Osteocyte (in vitro differentiated cells): ENCODE measurements around the gene PARL. TPM values are rescaled to one million over a fixed set of nuclear protein-coding genes. Genes with fewer than 3 reads are reported as not detected.

Experiments
- DNase-seq: peaks from one replicate; pipeline ENCODE4 v3.0.0; 2021; ENCODE audit warnings: mixed read lengths; ENCODE audit not compliant: unreplicated experiment; ENCODE audit errors: extremely low spot score
- H3K27ac Mint-ChIP-seq: one replicate; pipeline ENCODE4 v1.8.0; 2021; ENCODE audit warnings: mild to moderate bottlenecking, mixed read lengths; ENCODE audit not compliant: unreplicated experiment
- H3K27me3 Mint-ChIP-seq: one replicate; pipeline ENCODE4 v1.8.0; 2021; ENCODE audit warnings: mixed read lengths; ENCODE audit not compliant: unreplicated experiment
- H3K36me3 Mint-ChIP-seq: one replicate; pipeline ENCODE4 v1.8.0; 2021; ENCODE audit warnings: mixed read lengths; ENCODE audit not compliant: unreplicated experiment
- H3K4me1 Mint-ChIP-seq: one replicate; pipeline ENCODE4 v1.8.0; 2021; ENCODE audit warnings: mixed read lengths; ENCODE audit not compliant: unreplicated experiment
- H3K4me3 Mint-ChIP-seq: one replicate; pipeline ENCODE4 v1.8.0; 2021; ENCODE audit warnings: mild to moderate bottlenecking, moderate library complexity, mixed read lengths; ENCODE audit not compliant: unreplicated experiment
- H3K9me3 Mint-ChIP-seq: one replicate; pipeline ENCODE4 v1.8.0; 2021; ENCODE audit warnings: mixed read lengths; ENCODE audit not compliant: unreplicated experiment
- total RNA-seq: library from RNA; stranded (reverse); gene quantifications from 2 replicates; pipeline ENCODE4 v1.2.1, GENCODE V29; 2021
- TF ChIP-seq, protein P1 (sequence below): fragments of 200-600 bp; sonication (generic); IDR thresholded peaks from 2 replicates; pipeline ENCODE4 v1.5.0; 2021; ENCODE audit warnings: antibody characterized with exemption, mild to moderate bottlenecking, moderate library complexity

PARL gene
- total RNA-seq, 1 donor from 2014 or later, result 45.5 TPM

DNA sequence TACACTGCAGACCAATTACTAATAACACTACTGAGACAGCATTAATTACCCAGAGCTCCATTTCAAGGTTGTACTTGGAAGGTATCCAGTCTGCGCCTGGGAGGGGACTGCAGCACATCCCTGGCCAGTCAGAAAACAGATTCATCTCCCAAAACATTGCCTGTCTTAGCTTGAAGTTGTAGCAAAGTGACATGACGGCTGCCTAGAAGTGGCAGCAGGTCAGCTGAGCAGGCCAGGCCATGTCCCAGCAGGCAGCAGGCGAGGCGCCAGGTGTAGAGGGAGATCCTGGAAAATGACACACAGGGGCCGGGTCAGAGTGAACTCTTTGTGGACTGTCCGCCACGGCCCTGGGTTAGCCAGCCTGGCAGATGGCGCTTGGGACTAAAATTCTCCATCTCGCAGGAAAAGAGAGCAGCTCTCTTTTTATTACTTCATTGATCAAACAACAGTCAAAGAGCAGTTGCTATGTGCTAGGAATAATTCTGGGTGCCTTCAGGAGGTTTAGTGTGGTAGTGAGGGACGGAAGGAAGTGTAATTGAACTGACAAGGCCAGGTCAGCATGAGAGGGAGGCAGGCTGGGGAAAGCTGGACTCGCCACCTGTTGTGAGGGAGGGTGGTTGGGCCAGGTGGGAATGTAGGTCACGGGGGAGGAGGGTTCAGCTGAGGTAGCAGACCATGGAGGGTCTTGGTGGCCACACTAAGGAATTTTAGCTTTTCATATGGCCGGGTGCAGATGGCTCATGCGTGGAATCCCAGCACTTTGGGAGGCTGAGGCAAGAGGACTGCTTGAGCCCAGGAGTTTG, 58.0 kb downstream of the PARL start:
- H3K9me3 Mint-ChIP-seq, result no peaks in the 10 kb centered on the region
- peaks cover 20% of the 10 kb centered on the region for H3K4me1 Mint-ChIP-seq
- H3K36me3 Mint-ChIP-seq, result peaks cover 11% of the 10 kb centered on the region
- H3K4me3 Mint-ChIP-seq, result peak overlapping the region; percentile 68
- peak; percentile 75 for DNase-seq
- TF ChIP-seq, protein P1, sequence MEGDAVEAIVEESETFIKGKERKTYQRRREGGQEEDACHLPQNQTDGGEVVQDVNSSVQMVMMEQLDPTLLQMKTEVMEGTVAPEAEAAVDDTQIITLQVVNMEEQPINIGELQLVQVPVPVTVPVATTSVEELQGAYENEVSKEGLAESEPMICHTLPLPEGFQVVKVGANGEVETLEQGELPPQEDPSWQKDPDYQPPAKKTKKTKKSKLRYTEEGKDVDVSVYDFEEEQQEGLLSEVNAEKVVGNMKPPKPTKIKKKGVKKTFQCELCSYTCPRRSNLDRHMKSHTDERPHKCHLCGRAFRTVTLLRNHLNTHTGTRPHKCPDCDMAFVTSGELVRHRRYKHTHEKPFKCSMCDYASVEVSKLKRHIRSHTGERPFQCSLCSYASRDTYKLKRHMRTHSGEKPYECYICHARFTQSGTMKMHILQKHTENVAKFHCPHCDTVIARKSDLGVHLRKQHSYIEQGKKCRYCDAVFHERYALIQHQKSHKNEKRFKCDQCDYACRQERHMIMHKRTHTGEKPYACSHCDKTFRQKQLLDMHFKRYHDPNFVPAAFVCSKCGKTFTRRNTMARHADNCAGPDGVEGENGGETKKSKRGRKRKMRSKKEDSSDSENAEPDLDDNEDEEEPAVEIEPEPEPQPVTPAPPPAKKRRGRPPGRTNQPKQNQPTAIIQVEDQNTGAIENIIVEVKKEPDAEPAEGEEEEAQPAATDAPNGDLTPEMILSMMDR, result no peak
- no peaks in the 10 kb centered on the region for H3K27me3 Mint-ChIP-seq
- peak overlapping the region; percentile 52 for H3K27ac Mint-ChIP-seq

DNA sequence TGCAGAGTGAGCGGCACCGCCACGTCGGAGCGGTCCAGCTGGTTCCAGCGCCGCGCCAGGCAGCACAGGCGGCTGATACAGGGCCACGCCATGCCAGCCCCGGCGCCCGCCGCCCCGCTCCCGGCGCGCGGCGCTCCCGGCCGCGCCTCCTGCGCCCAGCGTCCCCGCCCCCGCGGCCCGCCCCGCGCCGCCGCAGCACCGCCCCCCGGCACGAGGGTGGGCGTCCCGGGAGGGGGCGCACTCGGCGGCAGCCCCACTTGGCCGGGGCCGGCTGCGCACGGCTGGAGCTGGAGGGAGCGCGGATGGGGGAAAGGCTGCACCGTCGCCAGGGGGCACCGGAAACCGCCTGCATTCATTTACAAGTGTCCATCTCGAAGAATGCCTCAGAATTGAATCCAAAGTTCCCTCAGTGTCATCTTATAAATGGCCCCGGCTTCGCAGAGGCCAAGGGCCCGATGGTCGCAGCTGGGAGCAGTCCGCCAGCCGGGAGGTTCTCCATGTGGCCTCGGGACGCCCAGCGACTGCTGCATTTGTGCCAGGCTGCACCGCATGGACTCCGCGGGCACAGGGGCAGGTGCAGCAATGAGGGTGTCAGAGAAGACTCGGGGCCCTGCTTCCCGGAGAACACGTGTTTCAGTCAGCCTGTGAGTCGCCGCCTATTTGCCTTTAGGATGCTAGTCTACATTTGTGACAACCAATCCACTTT, 59.1 kb downstream of the PARL start, which contains the start of gene MAP6D1:
TSS of gene MAP6D1 (minus strand) at position 122 of the 706 bp plus-strand sequence. CDS start at position 92, 30 bp downstream.
- Mint-ChIP-seq H3K27me3 (no peaks in the 10 kb centered on the region), H3K4me1 (peaks cover 20% of the 10 kb centered on the region), H3K27ac (peak within 1 kb of the TSS; percentile 52), H3K9me3 (no peaks in the 10 kb centered on the region), H3K36me3 (peaks cover 10% of the 10 kb centered on the region), H3K4me3 (peak within 1 kb of the TSS; percentile 76)
- TF ChIP-seq, protein P1, result peak; percentile 58
- DNase-seq, result peak; percentile 90

DNA sequence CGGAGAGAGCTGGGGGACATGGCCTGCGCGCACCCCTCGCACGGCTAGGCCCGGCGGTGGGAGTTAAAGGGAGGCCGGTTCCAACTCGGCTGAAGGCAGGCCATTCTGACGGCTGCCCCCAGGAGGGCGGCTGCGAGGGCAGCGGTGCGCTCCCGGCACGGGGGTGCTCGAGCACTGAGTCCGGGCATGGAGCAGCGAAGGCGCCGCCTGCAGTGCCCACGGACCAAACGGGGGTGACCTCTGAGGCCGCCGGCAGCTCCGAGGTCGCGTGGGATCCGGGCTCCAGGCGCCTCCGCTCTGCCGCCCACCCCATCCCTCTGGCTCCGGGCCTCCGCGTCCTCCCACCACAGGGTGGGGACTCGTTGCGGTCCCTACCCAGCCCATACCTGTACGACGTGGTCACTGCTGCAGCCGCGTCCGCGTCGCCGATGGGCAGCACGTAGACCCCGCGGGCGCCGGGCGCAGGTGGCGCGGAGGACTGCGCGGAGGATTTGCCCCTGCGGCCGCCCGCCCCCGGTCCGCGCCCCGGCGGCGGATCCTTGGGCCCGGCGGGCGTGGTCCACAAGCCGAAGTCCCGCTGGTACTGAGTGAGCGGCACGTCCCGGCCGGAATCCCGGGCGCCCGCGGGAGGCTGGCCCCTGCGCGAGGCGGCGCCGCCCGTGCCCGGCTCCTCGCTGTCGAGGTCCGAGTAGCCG, 59.8 kb downstream of the PARL start:
- TF ChIP-seq, protein P1, result no peak
- H3K9me3 Mint-ChIP-seq, result no peaks in the 10 kb centered on the region
- no peak overlapping the region for H3K27ac Mint-ChIP-seq
- no peak for DNase-seq
- peak overlapping the region; percentile 76 for H3K4me3 Mint-ChIP-seq
- peaks cover 7% of the 10 kb centered on the region for H3K36me3 Mint-ChIP-seq
- peaks cover 20% of the 10 kb centered on the region for H3K4me1 Mint-ChIP-seq
- H3K27me3 Mint-ChIP-seq, result no peaks in the 10 kb centered on the region

DNA sequence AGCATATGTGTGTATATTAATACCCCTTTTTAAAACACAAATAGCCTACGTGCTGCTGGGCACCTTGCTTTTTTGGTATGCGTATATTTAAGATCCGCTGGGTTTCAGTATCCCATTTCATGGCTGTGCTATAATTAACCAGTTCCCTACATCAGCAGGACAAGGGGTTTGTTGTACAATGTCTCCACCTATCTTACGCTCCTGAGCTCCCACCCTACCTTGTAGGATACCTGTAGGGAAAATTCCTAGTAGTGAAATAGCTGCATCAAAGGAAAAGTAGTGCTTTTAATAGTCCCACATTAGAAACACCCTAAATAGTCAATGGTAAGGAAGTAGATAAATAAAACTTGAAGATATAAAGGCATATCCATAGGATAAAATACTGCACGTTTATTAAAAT, 60.7 kb downstream of the PARL start:
- DNase-seq, result no peak
- Mint-ChIP-seq H3K9me3 (no peaks in the 10 kb centered on the region), H3K4me1 (peaks cover 20% of the 10 kb centered on the region), H3K27me3 (no peaks in the 10 kb centered on the region), H3K36me3 (peaks cover under 1% of the 10 kb centered on the region), H3K27ac (no peak overlapping the region), H3K4me3 (peak overlapping the region; percentile 76)
- TF ChIP-seq, protein P1, result no peak
